ENCODE results near the gene ATL2. TPM values are rescaled to one million over a fixed set of nuclear protein-coding genes. Genes with fewer than 3 reads are reported as not detected.

Gene ATL2
- total and polyA plus RNA-seq, 8 donors: 8.4 to 30.1 (median 19.2) TPM

GRCh38 chr2:38301340-38301968 lies 75.6 kb downstream of the ATL2 start:
- FAIRE-seq: no peak
- intact Hi-C loops (cut with DNase I): no loop called here
- H3K4me3 ChIP-seq: no peak overlapping the region
- H3K27me3 ChIP-seq: no peaks in the 10 kb centered on the region
- H3K27ac ChIP-seq: no peak overlapping the region
- H3K36me3 ChIP-seq: peaks cover 4 to 28% (median 7%) of the 10 kb centered on the region in 3 donors
- DNase-seq: no peak
- ATAC-seq: no peak
- TF ChIP-seq CTCF (IDR thresholded peaks at IDR 0.05): no peak
- WGBS, 2 donors: 80 to 95% methylated on average over 3 of the region's 3 CpGs
- no peaks in the 10 kb centered on the region for H3K9me3 ChIP-seq
- no peaks in the 10 kb centered on the region for H3K4me1 ChIP-seq

GRCh38 chr2:38298539-38298938 lies 78.5 kb downstream of the ATL2 start:
- H3K4me1 ChIP-seq: no peaks in the 10 kb centered on the region

GRCh38 chr2:38296197-38296780 lies 80.8 kb downstream of the ATL2 start:
- Histone ChIP-seq H3K4me3 (no peak overlapping the region), H3K36me3 (peaks cover 4 to 39% (median 7%) of the 10 kb centered on the region in 3 donors), H3K27me3 (no peaks in the 10 kb centered on the region), H3K4me1 (no peaks in the 10 kb centered on the region), H3K9me3 (no peaks in the 10 kb centered on the region), H3K27ac (no peak overlapping the region)
- TF ChIP-seq CTCF (IDR thresholded peaks at IDR 0.05): no peak
- FAIRE-seq (no peak), DNase-seq (no peak), ATAC-seq (no peak)
- 90 to 92% methylated on average over 7 of the region's 7 CpGs for WGBS, 2 donors
- intact Hi-C loops (cut with DNase I): no loop called here

More at GRCh38 chr2:38298539-38298938, 78.5 kb downstream of the ATL2 start:
- 79 to 88% methylated on average over 2 of the region's 2 CpGs for WGBS, 2 donors
- H3K9me3 ChIP-seq: no peaks in the 10 kb centered on the region
- no peak for ATAC-seq
- no peak overlapping the region for H3K27ac ChIP-seq
- no peak for DNase-seq
- no peak overlapping the region for H3K4me3 ChIP-seq
- no peak for FAIRE-seq
- no peak for TF ChIP-seq CTCF (IDR thresholded peaks at IDR 0.05)
- intact Hi-C loops (cut with DNase I): no loop called here
- H3K27me3 ChIP-seq: no peaks in the 10 kb centered on the region
- H3K36me3 ChIP-seq: peaks cover 4 to 39% (median 7%) of the 10 kb centered on the region in 3 donors

- Histone ChIP-seq H3K4me3 (no peak overlapping the region), H3K4me1 (no peaks in the 10 kb centered on the region), H3K27ac (no peak overlapping the region), H3K27me3 (no peaks in the 10 kb centered on the region), H3K9me3 (no peaks in the 10 kb centered on the region), H3K36me3 (peaks cover 4 to 39% (median 7%) of the 10 kb centered on the region in 3 donors)
- TF ChIP-seq CTCF (IDR thresholded peaks at IDR 0.05): no peak
- ATAC-seq: no peak
- intact Hi-C loops (cut with DNase I): no loop called here
- FAIRE-seq: no peak
- DNase-seq: no peak
These were observed 82.5 kb downstream of the ATL2 start for GRCh38 chr2:38294597-38294996.
